ENCODE results near the gene ITGA7.
"Not testable (repeated sequence)": the region's sequence is repeated elsewhere in the genome, so short reads cannot be mapped to it uniquely, and the experiment has no call there.

ITGA7 gene

GRCh38 chr12:55681142-55682077, 26.3 kb downstream of the ITGA7 start:
- peak; percentile 79 for DNase-seq (ENCODE audit: low spot score)

DNA sequence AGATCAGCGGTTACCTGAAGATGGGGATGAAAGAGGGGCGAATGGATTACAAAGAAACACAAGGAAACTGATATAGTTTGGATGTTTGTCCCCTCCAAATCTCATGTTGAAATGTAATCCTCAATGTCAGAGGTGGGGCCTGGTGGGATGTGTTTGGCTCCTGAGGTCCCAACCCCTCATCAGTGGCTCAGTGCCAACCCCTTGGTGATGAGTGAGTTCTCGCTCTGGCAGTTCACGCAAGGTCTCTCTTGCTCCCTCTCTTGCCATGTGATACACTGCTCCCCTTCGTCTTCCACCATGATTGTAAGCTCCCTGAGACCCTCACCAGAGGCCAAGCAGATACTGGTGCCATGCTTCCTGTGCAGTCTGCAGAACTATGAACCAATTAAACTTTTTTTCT, 28.0 kb downstream of the ITGA7 start:
- no peak for DNase-seq (ENCODE audit: low spot score)

DNA sequence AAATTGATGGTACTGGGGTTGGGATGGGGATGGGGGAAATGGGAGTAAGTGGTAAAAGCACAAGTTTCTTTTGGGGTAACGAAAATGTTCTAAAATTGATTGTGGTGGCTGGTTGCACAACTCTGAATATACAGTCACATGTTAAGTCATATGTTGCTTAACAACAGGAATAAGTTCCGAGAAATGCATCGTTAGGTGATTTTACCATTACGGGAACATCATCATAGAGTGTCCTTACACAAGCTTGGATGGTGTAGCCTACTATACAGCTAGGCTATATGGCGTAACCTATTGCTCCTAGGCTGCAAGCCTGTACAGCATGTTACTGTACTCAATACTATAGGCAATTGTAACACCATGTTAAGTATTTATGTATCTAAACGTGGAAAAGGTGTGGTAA, 31.0 kb downstream of the ITGA7 start:
- DNase-seq (ENCODE audit: low spot score): no peak

- DNase-seq (ENCODE audit: low spot score): no peak
Observed at GRCh38 chr12:55675666-55676065, 32.0 kb downstream of the ITGA7 start.

DNA sequence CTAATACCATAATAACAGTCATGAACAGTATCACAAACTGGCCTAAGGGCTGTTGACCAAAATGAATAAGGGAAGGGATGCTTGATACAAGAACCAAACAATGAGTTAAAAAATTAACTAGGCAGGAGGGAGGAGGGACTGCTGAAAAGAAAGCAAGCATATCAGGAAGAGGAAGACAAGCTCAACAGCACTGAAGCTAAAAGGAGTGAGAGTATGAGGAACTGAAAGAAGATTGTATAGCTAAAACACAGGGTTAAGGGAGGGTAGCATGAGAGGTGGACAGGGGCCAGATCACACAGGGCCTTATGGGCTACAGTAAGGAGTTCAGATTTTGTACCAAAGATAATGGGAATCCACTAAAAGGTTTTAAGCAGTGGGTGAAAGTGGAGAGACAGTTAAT, 34.1 kb downstream of the ITGA7 start:
- no peak for DNase-seq (ENCODE audit: low spot score)

- no peak for DNase-seq (ENCODE audit: low spot score)
Observed at GRCh38 chr12:55671746-55672145, 36.0 kb downstream of the ITGA7 start.

- no peak for DNase-seq (ENCODE audit: low spot score)
Observed at GRCh38 chr12:55670276-55670675, 37.4 kb downstream of the ITGA7 start.

DNA sequence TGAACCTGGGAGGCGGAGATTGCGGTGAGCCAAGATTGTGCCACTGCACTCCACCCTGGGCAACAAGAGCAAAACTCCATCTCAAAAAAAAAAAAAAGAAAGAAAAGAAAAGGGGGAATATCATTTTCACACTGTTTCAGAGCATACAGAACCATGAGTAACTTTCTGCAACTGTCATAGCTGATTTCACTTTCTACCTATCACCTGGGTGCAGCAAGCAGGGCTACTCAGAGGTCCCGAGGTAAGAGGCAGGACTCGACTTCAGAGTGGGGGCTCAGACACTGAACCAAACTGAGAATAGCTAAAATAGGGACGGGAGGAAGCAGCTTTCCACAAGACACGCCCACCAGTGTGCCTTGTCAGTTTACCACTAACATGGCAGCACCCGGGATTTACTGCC, 41.2 kb downstream of the ITGA7 start:
- no peak for DNase-seq (ENCODE audit: low spot score)

DNA sequence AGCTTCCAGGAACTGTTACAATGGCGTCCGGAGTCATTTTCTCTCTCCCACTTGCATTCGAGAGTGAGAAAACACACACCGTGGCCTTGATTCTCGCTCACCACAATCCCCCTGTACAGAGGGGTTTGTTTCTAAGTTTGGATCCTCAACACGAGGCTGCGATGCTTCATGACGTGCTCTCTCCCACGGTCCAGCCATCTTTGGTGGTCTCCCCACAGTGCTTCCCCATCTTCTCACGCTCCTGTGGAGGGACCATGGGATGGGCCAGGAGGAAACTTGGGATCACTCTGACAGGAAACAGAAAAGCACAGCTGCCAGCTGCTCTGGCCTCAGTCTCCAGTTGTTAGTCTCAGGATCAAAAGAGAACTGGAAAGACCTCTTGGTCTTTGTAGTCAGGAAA, 42.9 kb downstream of the ITGA7 start:
- no peak for DNase-seq (ENCODE audit: low spot score)

- DNase-seq (ENCODE audit: low spot score): no peak
Observed at GRCh38 chr12:55663391-55663790, 44.3 kb downstream of the ITGA7 start.

- DNase-seq (ENCODE audit: low spot score): no peak
Observed at GRCh38 chr12:55659486-55660385, 48.0 kb downstream of the ITGA7 start.

DNA sequence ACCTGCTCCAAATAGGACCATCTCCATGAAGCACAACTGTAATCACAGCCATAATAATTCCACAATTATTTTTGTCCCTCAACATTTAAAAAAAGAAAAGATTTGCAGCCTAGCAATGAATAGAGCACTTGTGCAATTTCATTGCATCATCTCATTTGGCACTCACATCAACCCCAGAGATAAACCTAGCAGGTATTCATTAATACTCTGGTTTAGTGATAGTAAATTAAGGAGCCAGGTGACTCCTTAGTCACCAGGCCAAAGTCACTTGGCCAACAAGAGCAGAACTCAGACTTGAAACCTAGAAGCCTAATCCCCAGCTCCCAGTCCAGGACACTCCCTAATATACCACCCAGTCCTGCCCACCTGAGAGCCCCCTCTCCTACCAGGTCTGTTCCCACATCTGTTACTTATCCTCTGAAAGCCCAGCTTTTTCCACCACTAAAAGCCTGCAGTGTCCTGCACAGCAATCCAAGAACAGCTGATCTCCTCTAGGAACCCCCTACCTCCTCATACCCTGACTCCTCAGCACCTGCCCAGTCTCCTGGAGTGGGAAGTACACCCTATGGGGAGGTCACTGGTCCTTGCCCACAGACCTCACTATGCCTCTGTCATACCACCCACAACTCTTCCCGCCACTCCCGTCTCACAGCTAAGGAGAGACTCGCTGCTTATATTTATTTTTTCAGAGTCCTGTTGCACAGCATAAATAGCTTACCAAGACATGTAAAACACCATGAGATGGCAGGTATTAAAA, 48.9 kb downstream of the ITGA7 start:
- DNase-seq (ENCODE audit: low spot score): no peak

DNA sequence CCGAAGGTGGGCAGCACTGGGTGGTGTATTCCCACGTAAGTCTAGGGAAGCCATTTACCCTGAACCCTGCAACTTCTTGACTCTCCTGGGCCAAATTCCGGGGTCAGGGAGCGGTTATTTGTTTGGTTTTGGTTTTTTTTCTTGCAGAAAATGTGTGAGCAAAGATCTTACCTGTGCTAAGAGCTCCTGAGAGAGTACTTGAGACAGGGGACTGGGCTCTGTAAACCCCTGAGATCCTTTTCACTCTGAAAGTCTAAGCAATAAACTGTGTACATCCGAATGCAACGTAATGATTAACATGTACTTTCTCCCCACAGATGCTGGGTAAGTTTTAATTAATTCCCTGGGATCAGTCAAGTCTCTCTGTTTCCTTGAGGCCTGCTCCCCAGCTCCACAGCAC, 49.5 kb downstream of the ITGA7 start:
- DNase-seq (ENCODE audit: low spot score): no peak

DNA sequence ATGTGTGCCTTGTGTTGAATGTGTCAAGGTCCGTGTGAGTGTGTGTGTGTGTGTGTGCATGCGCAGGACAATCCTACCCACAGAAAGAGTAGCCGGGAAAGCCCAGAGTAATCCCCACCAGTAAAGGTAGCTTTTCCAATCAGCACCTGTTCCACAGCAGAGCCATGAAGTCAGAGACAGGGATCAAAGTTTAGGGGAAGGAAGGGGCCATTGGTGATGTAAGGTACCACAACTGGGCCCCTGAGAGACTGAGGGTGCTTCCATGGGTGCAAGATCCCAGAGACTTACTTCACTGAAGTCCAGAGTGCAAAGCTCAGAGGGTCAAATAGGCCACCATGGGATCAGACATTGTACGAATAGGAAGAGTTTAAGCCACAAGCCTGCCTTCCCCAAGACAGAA, 50.5 kb downstream of the ITGA7 start:
- no peak for DNase-seq (ENCODE audit: low spot score)

- no peak for DNase-seq (ENCODE audit: low spot score)
Observed at GRCh38 chr12:55654511-55655214, 53.0 kb downstream of the ITGA7 start.

- no peak for DNase-seq (ENCODE audit: low spot score)
Observed at GRCh38 chr12:55653031-55653430, 54.7 kb downstream of the ITGA7 start.

DNA sequence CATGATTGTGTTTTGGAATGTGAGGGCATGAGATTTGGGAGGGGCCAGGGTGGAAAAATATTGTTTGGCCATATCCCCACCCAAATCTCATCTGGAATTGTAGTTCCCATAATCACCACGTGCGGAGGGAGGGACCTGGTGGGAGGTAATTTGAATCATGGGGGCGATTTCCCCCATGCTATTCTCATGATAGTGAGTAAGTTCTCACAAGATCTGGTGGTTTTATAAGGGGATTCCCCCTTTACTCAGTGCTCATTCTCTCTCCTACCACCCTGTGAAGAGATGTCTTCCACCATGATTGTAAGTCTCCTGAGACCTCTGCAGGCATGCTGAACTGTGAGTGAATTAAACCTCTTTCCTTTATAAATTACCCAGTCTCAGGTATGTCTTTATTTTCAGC, 55.4 kb downstream of the ITGA7 start:
- no peak for DNase-seq (ENCODE audit: low spot score)

- DNase-seq (ENCODE audit: low spot score): no peak
Observed at GRCh38 chr12:55651299-55651683, 56.4 kb downstream of the ITGA7 start.

GRCh38 chr12:55650620-55651298, 56.9 kb downstream of the ITGA7 start:
- DNase-seq (ENCODE audit: low spot score): not testable (repeated sequence)

GRCh38 chr12:55647027-55647426, 60.7 kb downstream of the ITGA7 start:
- DNase-seq (ENCODE audit: low spot score): no peak

DNA sequence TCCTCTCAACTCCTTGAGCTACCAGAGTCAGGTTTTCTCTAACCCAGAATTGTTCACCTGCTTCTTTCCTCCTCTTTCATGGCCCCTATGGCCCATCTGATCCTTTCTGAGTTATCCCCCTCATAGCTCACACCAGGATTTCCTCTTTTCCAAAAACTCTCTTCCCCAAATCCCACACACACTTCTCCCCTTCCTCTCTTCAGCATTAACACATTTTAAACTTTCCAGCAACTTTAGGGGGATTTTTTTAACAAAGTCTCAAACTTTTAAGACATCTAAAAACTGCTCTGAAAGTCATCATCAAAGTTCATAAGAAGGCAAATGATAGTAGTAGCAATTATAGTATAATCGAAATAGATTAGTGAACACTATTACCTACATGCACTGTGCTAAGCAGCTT, 63.1 kb downstream of the ITGA7 start:
- DNase-seq (ENCODE audit: low spot score): no peak
